Esophagus muscularis mucosa (tissue), 4 donors: ENCODE measurements around the gene PTAFR. TPM values are rescaled to one million over a fixed set of nuclear protein-coding genes. Genes with fewer than 3 reads are reported as not detected.

Experiments
- DNase-seq: peaks from one replicate; pipeline ENCODE4 v3.0.0-alpha.2; 2017; ENCODE audit errors: extremely low spot score
- H3K27ac ChIP-seq, 4 donors: fragments of 200-600 bp; sonication (generic); replicated peaks in 1 of 4; 1 replicate in 3 of 4; 2 replicates in 1 of 4; pipeline ENCODE4 v1.5.1; 2016 to 2019; ENCODE audit warnings: mild to moderate bottlenecking in 1 of 4
- H3K27me3 ChIP-seq, 4 donors: fragments of 200-600 bp; sonication (generic); one replicate each; pipeline versions ENCODE4 v1.5.1 to v1.6.0; 2016 to 2019
- H3K36me3 ChIP-seq, 4 donors: fragments of 200-600 bp; sonication (generic); one replicate each; pipeline ENCODE4 v1.5.1; 2016 to 2019
- H3K4me1 ChIP-seq, 4 donors: fragments of 200-600 bp; sonication (generic); one replicate each; pipeline ENCODE4 v1.5.1; 2016 to 2019
- H3K4me3 ChIP-seq, 4 donors: fragments of 200-600 bp; sonication (generic); 1 replicate in 2 of 4; 2 replicates in 2 of 4; pipeline ENCODE4 v1.5.1; 2016 to 2019; ENCODE audit warnings: mild to moderate bottlenecking in 4 of 4, moderate library complexity in 1 of 4
- H3K9me3 ChIP-seq, 4 donors: fragments of 200-600 bp; sonication (generic); 1 replicate in 3 of 4; 2 replicates in 1 of 4; pipeline ENCODE4 v1.5.1; 2016 to 2019
- EP300 ChIP-seq: sonication (generic); formaldehyde crosslinking; IDR thresholded peaks from one replicate; pipeline ENCODE4 v1.6.1; 2017; ENCODE audit warnings: antibody characterized with exemption
- POLR2A ChIP-seq: fragments of 450-650 bp; IDR thresholded peaks from one replicate; pipeline ENCODE4 v1.6.1; 2017; ENCODE audit warnings: antibody characterized with exemption, moderate library complexity, mild to moderate bottlenecking, low read depth
- POLR2AphosphoS5 ChIP-seq, 2 donors: sonication (generic); formaldehyde crosslinking; IDR thresholded peaks; one replicate each; pipeline ENCODE4 v1.6.1; 2017; ENCODE audit warnings: antibody characterized with exemption in 2 of 2
- WGBS: methylation state at CpG from one replicate; pipeline ENCODE4 v1.1.5; 2018; 5-methylcytosine and 5-hydroxymethylcytosine counted together
- intact Hi-C: fragments of 100-400 bp; cut with DNase I; formaldehyde crosslinking; loops from one replicate; pipeline ENCODE4 v1.15.1; 2023
- total RNA-seq, 4 donors: library from RNA; depleted of rRNA; stranded (reverse); fragments of >200 nt; gene quantifications; one replicate each; pipeline versions ENCODE4 v1.1.0 to v1.2.1, GENCODE V29; 2016
- TF ChIP-seq, protein P1 (sequence below), 3 experiments: fragments of 200-600 bp in 2 of 3; fragments of 450-650 bp in 1 of 3; sonication (generic) in 2 of 3; IDR thresholded peaks; one replicate each; pipeline ENCODE4 v1.5.1; 2017 to 2019; ENCODE audit warnings: antibody characterized with exemption in 3 of 3, mild to moderate bottlenecking in 2 of 3, moderate library complexity in 1 of 3

PTAFR gene
- total RNA-seq, 4 donors from 2014 or later, result 4.6 to 8.1 (median 6.8) TPM

DNA sequence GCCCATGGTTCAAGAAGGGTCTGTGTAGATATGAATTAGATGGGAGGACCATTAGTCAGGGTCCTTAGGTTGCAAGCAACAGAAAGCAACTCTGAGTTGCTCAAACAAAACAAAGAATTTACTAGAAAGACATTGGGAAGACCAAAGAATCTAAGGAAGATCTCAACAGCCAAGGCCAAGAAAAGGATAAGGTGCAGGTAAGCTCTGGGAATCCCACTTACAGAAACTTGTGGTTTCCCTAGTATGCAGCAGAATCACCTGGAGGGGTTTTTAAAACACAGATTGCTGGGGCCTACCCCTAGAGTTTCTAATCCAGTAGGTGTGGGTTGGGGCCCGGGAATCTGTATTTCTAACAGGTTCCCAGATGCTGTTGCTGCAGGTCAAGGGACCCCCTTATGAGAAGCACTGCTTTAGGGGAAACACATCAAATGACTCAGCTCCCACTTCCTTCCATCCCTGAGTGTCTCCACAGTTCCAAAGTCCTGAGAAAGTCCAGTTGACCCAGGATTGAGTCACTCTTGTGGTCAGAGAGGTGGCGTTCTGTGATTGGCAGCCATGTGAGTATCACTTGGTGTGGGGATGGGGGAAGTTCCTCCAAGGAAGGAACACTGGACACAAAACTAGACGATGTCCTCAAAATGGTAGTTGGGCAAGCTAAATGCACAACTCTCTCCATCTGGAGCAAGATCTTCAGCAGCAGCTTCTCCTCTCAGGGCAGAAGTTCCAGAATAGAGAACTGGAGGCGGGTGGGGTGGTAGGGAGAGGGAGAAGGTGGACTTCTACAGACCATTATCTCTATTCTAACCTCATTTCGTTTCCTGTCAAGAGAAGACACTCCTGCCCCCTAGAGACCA is 63.9 kb downstream of the PTAFR start:
- H3K9me3 ChIP-seq, result no peaks in the 10 kb centered on the region
- no peaks in the 10 kb centered on the region for H3K27me3 ChIP-seq
- H3K4me1 ChIP-seq, result no peaks in the 10 kb centered on the region
- H3K36me3 ChIP-seq, result no peaks in the 10 kb centered on the region
- WGBS, result 71% methylated on average over 4 of the region's 5 CpGs
- H3K27ac ChIP-seq, result no peak overlapping the region
- TF ChIP-seq, protein P1, sequence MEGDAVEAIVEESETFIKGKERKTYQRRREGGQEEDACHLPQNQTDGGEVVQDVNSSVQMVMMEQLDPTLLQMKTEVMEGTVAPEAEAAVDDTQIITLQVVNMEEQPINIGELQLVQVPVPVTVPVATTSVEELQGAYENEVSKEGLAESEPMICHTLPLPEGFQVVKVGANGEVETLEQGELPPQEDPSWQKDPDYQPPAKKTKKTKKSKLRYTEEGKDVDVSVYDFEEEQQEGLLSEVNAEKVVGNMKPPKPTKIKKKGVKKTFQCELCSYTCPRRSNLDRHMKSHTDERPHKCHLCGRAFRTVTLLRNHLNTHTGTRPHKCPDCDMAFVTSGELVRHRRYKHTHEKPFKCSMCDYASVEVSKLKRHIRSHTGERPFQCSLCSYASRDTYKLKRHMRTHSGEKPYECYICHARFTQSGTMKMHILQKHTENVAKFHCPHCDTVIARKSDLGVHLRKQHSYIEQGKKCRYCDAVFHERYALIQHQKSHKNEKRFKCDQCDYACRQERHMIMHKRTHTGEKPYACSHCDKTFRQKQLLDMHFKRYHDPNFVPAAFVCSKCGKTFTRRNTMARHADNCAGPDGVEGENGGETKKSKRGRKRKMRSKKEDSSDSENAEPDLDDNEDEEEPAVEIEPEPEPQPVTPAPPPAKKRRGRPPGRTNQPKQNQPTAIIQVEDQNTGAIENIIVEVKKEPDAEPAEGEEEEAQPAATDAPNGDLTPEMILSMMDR (IDR thresholded peaks at IDR 0.05), result no peak
- no peak for TF ChIP-seq POLR2AphosphoS5 (IDR thresholded peaks at IDR 0.05)
- TF ChIP-seq EP300, result no peak
- TF ChIP-seq POLR2A, result no peak
- H3K4me3 ChIP-seq, result no peak overlapping the region
- intact Hi-C loops, result no loop called here
- no peak for DNase-seq

DNA sequence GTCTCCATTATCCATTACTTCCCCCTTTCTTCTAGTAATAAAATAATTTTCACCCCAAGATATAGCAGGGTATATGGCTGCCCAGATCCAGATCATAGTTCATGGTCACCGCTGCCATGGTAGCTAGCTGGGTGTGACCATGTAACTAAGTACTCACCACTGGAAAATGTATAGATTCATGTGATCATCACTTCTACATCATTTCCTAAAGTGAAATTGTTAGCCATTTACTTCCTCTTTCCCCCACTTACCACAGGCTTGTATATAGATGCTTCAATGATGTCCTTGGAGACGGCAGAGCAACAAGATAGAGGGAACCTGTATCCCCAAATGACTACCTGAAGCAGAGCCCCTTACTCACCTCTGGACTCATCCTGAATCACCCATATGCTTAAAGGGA is 65.3 kb downstream of the PTAFR start:
- DNase-seq, result no peak
- Histone ChIP-seq H3K9me3 (no peaks in the 10 kb centered on the region), H3K27ac (no peak overlapping the region), H3K36me3 (no peaks in the 10 kb centered on the region), H3K4me1 (no peaks in the 10 kb centered on the region), H3K27me3 (no peaks in the 10 kb centered on the region), H3K4me3 (no peak overlapping the region)
- intact Hi-C loops, result no loop called here
- 94% methylated on average over 2 of the region's 2 CpGs for WGBS
- TF ChIP-seq POLR2AphosphoS5 (IDR thresholded peaks at IDR 0.05) (no peak), POLR2A (no peak), EP300 (no peak)
- TF ChIP-seq, protein P1 (IDR thresholded peaks at IDR 0.05), result no peak

DNA sequence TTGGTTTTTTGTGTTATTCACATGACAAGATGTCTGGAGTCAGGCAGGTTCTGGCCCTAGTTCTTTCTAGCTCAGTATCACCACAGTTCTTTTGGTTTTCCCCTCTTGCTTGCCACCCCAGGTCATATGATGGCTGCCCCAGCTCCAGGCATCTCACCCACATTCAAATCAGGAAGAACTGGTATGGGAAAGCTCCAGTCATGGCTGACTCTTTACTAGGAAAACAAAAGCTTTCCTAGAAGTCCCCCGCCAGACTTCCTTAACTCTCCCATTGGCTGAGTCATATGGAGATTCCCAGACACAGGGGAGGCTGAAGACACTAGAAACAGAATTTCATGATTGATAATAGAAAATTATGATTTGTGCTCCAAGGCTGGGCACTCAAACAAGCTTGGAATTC is 65.9 kb downstream of the PTAFR start:
- Histone ChIP-seq H3K36me3 (no peaks in the 10 kb centered on the region), H3K27me3 (no peaks in the 10 kb centered on the region), H3K4me1 (no peaks in the 10 kb centered on the region), H3K4me3 (no peak overlapping the region), H3K9me3 (no peaks in the 10 kb centered on the region), H3K27ac (no peak overlapping the region)
- TF ChIP-seq EP300 (no peak), POLR2A (no peak), POLR2AphosphoS5 (IDR thresholded peaks at IDR 0.05) (no peak)
- TF ChIP-seq, protein P1 (IDR thresholded peaks at IDR 0.05), result no peak
- no peak for DNase-seq
- WGBS, result 88% methylated on average over 1 of the region's 1 CpG
- intact Hi-C loops, result no loop called here

DNA sequence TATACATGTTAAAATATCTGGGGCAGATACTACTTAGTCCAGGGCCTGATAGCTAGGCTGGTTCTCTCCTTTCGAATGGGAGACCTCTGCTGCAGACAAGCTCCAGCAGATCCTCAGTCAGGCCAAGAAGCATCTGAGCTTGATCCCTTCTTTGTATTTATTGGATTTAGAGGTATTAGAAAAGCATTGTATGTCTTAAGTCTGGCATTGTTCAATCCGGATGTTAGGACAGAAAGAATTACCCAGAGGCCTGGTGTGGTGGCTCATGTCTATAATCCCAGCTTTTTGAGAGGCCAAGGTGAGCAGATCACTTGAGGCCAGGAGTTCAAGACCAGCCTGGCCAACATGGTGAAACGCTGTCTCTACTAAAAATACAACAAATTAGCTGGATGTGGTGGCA is 66.9 kb downstream of the PTAFR start:
- Histone ChIP-seq H3K4me1 (peaks cover 0 to 7% (median 4%) of the 10 kb centered on the region in 4 donors), H3K4me3 (no peak overlapping the region), H3K36me3 (no peaks in the 10 kb centered on the region), H3K27ac (no peak overlapping the region), H3K27me3 (no peaks in the 10 kb centered on the region), H3K9me3 (no peaks in the 10 kb centered on the region)
- DNase-seq, result no peak
- WGBS, result 98% methylated on average over 3 of the region's 3 CpGs
- no peak for TF ChIP-seq EP300
- intact Hi-C loops, result no loop called here

DNA sequence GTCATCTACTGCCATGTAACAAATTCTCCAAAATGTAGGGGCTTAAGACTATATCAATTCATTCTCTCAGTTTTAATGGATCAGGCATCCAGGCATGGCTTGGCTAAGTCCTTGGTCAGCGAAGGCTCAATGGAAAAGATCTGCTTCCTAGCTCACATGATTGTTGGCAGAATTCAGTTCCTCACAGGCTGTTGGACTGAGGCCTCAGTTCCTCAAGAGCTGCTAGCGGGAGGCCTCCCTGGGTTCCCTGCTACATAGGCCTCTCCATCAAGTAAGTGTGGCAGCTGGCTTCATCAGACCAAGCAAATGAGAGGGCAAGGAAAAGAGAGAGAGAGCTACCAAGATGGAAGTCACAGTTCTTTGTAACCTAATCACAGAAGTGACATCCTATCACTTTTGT is 68.5 kb downstream of the PTAFR start:
- no peaks in the 10 kb centered on the region for H3K27me3 ChIP-seq
- TF ChIP-seq, protein P1 (IDR thresholded peaks at IDR 0.05), result no peak
- no peak for TF ChIP-seq POLR2A
- no peak for TF ChIP-seq POLR2AphosphoS5 (IDR thresholded peaks at IDR 0.05)
- no peak for TF ChIP-seq EP300
- no peak overlapping the region for H3K27ac ChIP-seq
- WGBS, result 52% methylated on average over 2 of the region's 2 CpGs
- intact Hi-C loops, result no loop called here
- DNase-seq, result no peak
- H3K4me1 ChIP-seq, result peaks cover 0 to 11% (median 6%) of the 10 kb centered on the region in 4 donors
- H3K4me3 ChIP-seq, result no peak overlapping the region
- H3K36me3 ChIP-seq, result no peaks in the 10 kb centered on the region
- H3K9me3 ChIP-seq, result no peaks in the 10 kb centered on the region
